HG03354 (cell line): ENCODE data around the gene AKR1C2.
"Not testable (repeated sequence)": the region's sequence is repeated elsewhere in the genome, so short reads cannot be mapped to it uniquely, and the experiment has no call there.

Experiments
- ATAC-seq: cut with Tn5 transposase; IDR thresholded peaks from one replicate; pipeline ENCODE4 v1.9.1; 2021; ENCODE audit warnings: mild to moderate bottlenecking; ENCODE audit not compliant: unreplicated experiment, poor library complexity, severe bottlenecking

Gene AKR1C2

GRCh38 chr10:4963815-4964154 is 39.9 kb downstream of the AKR1C2 start:
- ATAC-seq, result not testable (repeated sequence)

GRCh38 chr10:4962876-4963814 is 40.5 kb downstream of the AKR1C2 start, which contains the start of gene AKR1C1:
TSS of gene AKR1C1 (plus strand) at chr10:4963415. CDS start at chr10:4963445, 30 bp downstream.
- ATAC-seq, result not testable (repeated sequence)

GRCh38 chr10:4962308-4962707 is 41.3 kb downstream of the AKR1C2 start:
- ATAC-seq, result not testable (repeated sequence)

- not testable (repeated sequence) for ATAC-seq
Observed at GRCh38 chr10:4961558-4961957, 42.1 kb downstream of the AKR1C2 start.

GRCh38 chr10:4956955-4957645 is 46.6 kb downstream of the AKR1C2 start:
- ATAC-seq, result not testable (repeated sequence)

- ATAC-seq, result not testable (repeated sequence)
Observed at GRCh38 chr10:4956088-4956487, 47.6 kb downstream of the AKR1C2 start.

GRCh38 chr10:4953405-4953804 is 50.3 kb downstream of the AKR1C2 start:
- ATAC-seq, result no peak

DNA sequence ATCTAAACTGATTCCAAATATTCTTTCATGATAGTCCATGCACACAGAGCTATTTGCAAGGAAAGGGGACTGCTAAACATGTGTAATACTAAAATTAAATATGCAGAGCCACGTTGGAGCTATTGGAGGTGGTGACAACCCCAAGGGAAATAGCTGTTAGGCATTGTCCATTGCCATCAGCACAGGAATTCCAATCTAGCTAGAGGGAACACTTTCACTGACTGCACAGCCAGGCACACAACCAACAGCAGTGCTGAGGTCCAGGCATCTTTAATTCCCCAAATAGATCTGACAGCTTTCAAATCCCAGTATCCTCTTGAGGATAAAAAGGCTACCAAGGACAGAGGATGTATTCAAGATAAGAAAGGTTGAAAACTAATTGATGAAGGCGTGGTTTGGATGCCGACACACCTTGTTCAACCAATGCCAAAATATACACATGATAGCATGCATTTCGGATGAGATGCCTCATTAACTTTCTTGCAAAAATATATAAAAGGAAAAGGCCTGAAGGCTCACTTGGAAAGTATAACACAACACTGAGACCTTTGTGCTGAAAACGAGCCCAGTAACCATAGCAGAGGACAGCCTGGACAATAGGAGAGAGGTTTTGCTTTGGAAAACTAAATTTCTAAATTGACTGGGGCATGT is 52.0 kb downstream of the AKR1C2 start:
- ATAC-seq, result not testable (repeated sequence)

- no peak for ATAC-seq
Observed at GRCh38 chr10:4947635-4948596, 55.7 kb downstream of the AKR1C2 start.

DNA sequence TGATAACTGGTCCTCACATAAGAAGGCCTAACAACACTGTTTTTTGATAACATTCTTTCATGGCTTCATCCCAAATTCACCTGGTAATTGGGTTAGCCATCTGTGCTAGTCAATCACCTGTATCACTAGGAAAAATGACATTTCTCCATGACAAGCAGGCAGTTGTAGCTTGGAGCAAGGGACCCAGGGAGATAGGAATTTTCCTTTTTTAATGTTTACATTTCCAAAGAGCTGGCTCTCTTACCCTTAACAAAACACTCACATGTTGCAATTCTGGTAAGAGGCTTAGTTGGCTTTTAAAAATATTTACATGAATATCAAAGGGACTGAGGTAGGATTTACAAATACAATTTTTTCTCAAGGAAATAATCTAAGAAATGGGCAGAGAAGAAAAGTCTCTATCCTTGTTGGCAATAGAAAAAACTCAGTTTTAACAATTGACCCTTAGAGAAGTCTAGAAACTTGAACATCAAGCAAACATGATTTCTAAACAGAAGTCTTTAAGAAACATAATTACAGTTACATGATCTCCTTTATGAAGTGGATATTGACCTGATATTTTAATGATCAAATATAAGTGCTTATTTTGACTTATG is 56.5 kb downstream of the AKR1C2 start:
- no peak for ATAC-seq

GRCh38 chr10:4945766-4946717 is 57.6 kb downstream of the AKR1C2 start:
- no peak for ATAC-seq

DNA sequence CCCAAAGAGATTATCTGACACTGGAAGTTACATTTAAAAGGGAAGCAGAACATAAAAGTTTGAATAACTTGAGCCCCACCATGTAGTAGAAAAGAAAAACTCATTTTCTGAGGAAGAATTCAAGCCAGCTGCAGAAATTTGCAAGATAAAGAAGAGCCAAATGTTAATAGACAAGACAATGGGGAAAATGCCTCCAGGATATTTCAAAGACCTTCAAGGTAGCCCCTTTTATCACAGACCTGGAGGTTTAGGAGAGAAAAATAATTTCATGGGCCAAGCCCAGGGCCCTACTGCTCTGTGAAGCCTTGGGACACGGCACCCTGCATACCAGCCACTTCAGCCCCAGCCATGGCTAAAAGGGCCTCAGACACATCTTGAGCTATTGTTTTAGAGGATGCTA is 58.8 kb downstream of the AKR1C2 start:
- ATAC-seq, result no peak

- no peak for ATAC-seq
Observed at GRCh38 chr10:4943821-4944220, 59.8 kb downstream of the AKR1C2 start.

DNA sequence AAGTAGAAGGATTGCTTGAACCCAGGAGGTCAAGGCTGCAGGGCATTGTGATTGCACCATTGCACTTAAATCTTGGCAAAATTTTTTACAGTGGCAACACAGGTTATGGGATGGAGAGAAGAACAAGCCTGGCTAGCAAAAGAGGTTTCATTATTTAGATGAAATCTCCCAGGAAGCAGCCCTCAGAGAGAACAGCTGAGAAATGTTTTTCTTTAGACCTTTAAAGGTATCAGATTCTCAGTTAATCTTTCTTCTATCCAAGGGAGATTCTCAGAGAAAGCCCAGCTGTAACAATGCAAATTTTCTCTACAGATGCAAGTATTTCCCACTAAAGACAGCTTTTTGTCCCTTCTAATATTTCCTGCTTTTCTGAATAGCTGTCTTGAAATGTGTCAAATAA is 60.2 kb downstream of the AKR1C2 start:
- not testable (repeated sequence) for ATAC-seq

DNA sequence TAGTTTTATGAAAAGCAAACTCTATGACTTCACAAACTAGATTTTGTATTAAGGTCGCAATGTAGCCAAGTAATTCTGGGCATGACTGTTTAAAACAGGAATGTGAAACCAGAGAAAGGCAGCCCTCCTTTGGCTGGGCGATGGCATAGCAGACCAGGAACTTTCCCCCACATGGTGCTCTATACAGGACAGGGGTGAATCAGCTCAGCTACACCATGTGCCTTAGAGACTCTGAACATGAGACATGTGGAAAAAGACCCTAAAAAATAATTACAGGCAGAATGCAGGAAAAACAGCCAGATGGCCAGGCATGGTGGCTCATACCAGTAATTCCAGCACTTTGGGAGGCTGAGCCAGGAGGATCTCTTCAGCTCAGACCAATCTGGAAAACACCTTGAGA is 60.7 kb downstream of the AKR1C2 start:
- ATAC-seq, result not testable (repeated sequence)

DNA sequence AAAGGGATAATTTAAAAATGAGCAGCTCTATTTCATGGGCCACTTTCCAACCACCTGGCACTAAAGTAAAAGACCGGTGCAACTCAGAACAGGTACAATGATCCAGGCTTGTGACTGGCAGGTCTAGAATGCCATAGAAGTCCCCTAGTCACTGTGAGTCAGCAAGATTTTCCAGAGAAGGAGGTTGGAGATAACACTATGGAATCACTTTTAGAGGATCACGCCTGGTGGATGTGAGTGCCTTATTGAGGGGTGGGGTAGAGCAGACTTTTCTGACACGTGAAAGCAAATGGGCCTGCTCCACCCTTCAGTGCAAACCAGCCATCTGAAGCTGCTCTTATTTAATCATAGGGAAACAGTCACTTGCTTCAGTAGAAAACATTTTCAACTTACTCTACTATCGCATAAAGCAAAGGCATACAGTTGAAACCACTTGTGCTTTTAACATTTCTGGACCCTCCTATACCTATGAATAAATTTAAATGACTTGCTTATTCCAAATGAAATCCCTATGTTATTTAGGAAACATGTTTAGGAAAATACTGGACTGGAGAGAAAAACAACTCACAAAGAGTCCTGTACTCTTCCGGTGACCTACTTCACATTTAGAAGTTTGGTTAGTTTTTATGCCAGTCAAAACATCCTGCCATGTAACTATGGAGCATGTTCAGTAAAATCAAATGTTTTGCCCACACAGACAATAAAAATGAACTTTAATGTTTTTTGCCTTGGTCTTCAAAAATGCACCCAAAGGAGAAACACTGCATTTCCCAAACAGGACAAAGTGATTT is 61.9 kb downstream of the AKR1C2 start:
- no peak for ATAC-seq

- ATAC-seq, result not testable (repeated sequence)
Observed at GRCh38 chr10:4940909-4941308, 62.7 kb downstream of the AKR1C2 start.
